Lung (tissue), 12 donors: ENCODE data around the gene EBF3. TPM values are rescaled to one million over a fixed set of nuclear protein-coding genes. Genes with fewer than 3 reads are reported as not detected.

Experiments
- ATAC-seq: fragments of 200-7000 bp; cut with Tn5 transposase; one replicate; pipeline ENCODE4 v1.9.1; 2020; ENCODE audit warnings: moderate number of reproducible peaks; ENCODE audit not compliant: insufficient read depth, low FRiP score
- DNase-seq, 3 donors: peaks; one replicate each; pipeline ENCODE4 v3.0.0-alpha.2; 2013 to 2017
- H3K27ac ChIP-seq, 2 donors: one replicate each; pipeline ENCODE4 v1.5.1; 2013; ENCODE audit warnings: mild to moderate bottlenecking in 2 of 2, moderate library complexity in 2 of 2, control low read depth in 1 of 2, inconsistent platforms in 1 of 2, low read depth in 1 of 2, low read length in 1 of 2
- H3K27me3 ChIP-seq, 3 donors: one replicate each; pipeline ENCODE4 v1.5.1; 2013; ENCODE audit warnings: low read length in 2 of 3; ENCODE audit not compliant: control insufficient read depth in 3 of 3, insufficient read depth in 3 of 3
- H3K36me3 ChIP-seq, 4 donors: one replicate each; pipeline ENCODE4 v1.5.1; 2013; ENCODE audit warnings: low read length in 4 of 4, mild to moderate bottlenecking in 1 of 4, moderate library complexity in 1 of 4; ENCODE audit not compliant: control insufficient read depth in 4 of 4, insufficient read depth in 4 of 4
- H3K4me1 ChIP-seq, 5 donors: one replicate each; pipeline ENCODE4 v1.5.1; 2013; ENCODE audit warnings: low read length in 5 of 5, mild to moderate bottlenecking in 2 of 5, moderate library complexity in 1 of 5; ENCODE audit not compliant: control insufficient read depth in 5 of 5, insufficient read depth in 5 of 5
- H3K4me3 ChIP-seq: one replicate; pipeline ENCODE4 v1.5.1; 2013; ENCODE audit warnings: mild to moderate bottlenecking, control low read depth, moderate library complexity
- H3K9ac ChIP-seq, 2 donors: one replicate each; pipeline ENCODE4 v1.5.1; 2013; ENCODE audit warnings: low read length in 2 of 2, control low read depth in 1 of 2; ENCODE audit not compliant: insufficient read depth in 1 of 2
- H3K9me3 ChIP-seq, 4 donors: one replicate each; pipeline ENCODE4 v1.5.1; 2013; ENCODE audit warnings: low read length in 3 of 4, mild to moderate bottlenecking in 1 of 4, moderate library complexity in 1 of 4; ENCODE audit not compliant: control insufficient read depth in 4 of 4, insufficient read depth in 3 of 4
- WGBS, 2 donors: extraction: QIAGEN DNeasy Blood & Tissue Kit; methylation state at CpG; one replicate each; pipeline ENCODE4 v1.1.7; 2013; 5-methylcytosine and 5-hydroxymethylcytosine counted together
- polyA plus RNA-seq, 2 donors: library from polyadenylated mRNA; stranded (reverse); fragments of 200-250 nt; gene quantifications; one replicate each; pipeline ENCODE4 v1.2.1, GENCODE V29; 2013
- total RNA-seq, 2 donors: library from RNA; depleted of rRNA in 1 of 2; stranded (reverse); fragments of >200 nt in 1 of 2; gene quantifications; one replicate each; pipeline ENCODE4 v1.2.1, GENCODE V29; 2014 to 2021
- TF ChIP-seq, protein P1 (sequence below): IDR thresholded peaks from 2 replicates; pipeline ENCODE4 v1.5.1; 2012; ENCODE audit warnings: mild to moderate bottlenecking; ENCODE audit errors: control extremely low read depth, extremely low read depth
- donor health status: control.
- donor health status: control.
- donor health status: Bipolar disorder and iron deficiency.
- donor health status: healthy.
- donor health status: DM: yes; HTN: yes; CAD: no.

Gene EBF3
- total and polyA plus RNA-seq, 4 donors: 0.06 to 1.1 (median 0.08) TPM; not detected in 1

DNA sequence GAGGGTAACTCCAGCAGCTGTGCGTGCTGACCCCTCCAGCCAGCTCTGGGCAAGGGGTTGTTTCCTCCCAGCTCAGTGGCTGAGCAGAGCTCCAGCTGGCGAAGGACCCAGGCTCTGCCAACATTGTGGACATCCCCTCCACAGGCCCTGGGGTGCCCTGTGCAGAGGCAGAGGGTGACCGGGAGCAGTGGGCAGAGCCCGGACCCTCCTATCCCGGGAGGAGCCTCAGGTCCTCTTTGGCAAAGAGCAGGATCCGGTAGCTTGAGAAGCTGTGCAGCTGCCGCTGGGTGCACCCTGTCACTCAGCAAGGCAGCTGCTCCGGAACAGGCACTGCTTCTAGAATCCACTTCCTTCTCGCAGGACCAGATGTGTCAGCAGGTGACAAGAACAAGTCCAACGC is 175.9 kb downstream of the EBF3 start:
- TF ChIP-seq, protein P1, sequence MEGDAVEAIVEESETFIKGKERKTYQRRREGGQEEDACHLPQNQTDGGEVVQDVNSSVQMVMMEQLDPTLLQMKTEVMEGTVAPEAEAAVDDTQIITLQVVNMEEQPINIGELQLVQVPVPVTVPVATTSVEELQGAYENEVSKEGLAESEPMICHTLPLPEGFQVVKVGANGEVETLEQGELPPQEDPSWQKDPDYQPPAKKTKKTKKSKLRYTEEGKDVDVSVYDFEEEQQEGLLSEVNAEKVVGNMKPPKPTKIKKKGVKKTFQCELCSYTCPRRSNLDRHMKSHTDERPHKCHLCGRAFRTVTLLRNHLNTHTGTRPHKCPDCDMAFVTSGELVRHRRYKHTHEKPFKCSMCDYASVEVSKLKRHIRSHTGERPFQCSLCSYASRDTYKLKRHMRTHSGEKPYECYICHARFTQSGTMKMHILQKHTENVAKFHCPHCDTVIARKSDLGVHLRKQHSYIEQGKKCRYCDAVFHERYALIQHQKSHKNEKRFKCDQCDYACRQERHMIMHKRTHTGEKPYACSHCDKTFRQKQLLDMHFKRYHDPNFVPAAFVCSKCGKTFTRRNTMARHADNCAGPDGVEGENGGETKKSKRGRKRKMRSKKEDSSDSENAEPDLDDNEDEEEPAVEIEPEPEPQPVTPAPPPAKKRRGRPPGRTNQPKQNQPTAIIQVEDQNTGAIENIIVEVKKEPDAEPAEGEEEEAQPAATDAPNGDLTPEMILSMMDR: no peak
- peaks cover 0 to 9% (median 0%) of the 10 kb centered on the region in 4 donors for H3K9me3 ChIP-seq
- no peaks in the 10 kb centered on the region for H3K36me3 ChIP-seq
- H3K4me1 ChIP-seq: peaks cover 0 to 12% (median 0%) of the 10 kb centered on the region in 5 donors
- no peak overlapping the region for H3K9ac ChIP-seq
- H3K4me3 ChIP-seq: no peak overlapping the region
- no peak for ATAC-seq
- 92 to 94% methylated on average over 10 of the region's 10 CpGs for WGBS, 2 donors
- no peak for DNase-seq
- H3K27me3 ChIP-seq: no peaks in the 10 kb centered on the region
- H3K27ac ChIP-seq: no peak overlapping the region

- Histone ChIP-seq H3K4me1 (peaks cover 0 to 12% (median 0%) of the 10 kb centered on the region in 5 donors), H3K27me3 (no peaks in the 10 kb centered on the region), H3K36me3 (no peaks in the 10 kb centered on the region), H3K9me3 (peaks cover 0 to 5% (median 0%) of the 10 kb centered on the region in 4 donors), H3K9ac (no peak overlapping the region), H3K4me3 (no peak overlapping the region), H3K27ac (no peak overlapping the region)
- ATAC-seq (no peak), DNase-seq (no peak)
- WGBS, 2 donors: 75 to 77% methylated on average over 5 of the region's 5 CpGs
- TF ChIP-seq, protein P1: no peak
These were observed 176.5 kb downstream of the EBF3 start for GRCh38 chr10:129787557-129787956.

DNA sequence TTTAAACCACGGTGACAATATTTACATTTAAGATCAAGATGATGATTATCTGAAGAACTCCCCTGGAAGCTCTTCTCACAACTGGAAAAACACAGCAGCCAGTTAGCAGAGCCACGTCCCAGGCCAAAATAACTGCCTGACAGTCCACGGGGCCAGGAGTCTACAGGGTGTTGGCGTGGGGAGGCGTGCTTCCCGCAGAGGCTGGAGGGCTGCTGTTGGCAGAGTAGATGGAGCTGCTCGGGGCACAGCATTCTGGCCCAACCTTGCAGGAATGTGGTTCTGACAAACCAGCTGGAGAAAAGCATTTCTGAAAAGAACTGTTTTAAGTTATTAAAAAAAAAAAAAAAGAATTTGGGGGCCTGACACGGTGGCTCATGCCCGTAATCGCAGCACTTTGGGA is 177.9 kb downstream of the EBF3 start:
- no peak overlapping the region for H3K27ac ChIP-seq
- WGBS, 2 donors: 58 to 66% methylated on average over 10 of the region's 10 CpGs
- TF ChIP-seq, protein P1: no peak
- peaks cover 0 to 5% (median 0%) of the 10 kb centered on the region in 4 donors for H3K9me3 ChIP-seq
- H3K4me1 ChIP-seq: peaks cover 0 to 8% (median 0%) of the 10 kb centered on the region in 5 donors
- ATAC-seq: no peak
- no peak for DNase-seq
- no peak overlapping the region for H3K4me3 ChIP-seq
- no peaks in the 10 kb centered on the region for H3K36me3 ChIP-seq
- H3K9ac ChIP-seq: no peak overlapping the region
- H3K27me3 ChIP-seq: no peaks in the 10 kb centered on the region

- H3K9ac ChIP-seq: no peak overlapping the region
- TF ChIP-seq, protein P1: no peak
- 65 to 68% methylated on average over 16 of the region's 16 CpGs for WGBS, 2 donors
- no peak for ATAC-seq
- no peaks in the 10 kb centered on the region for H3K36me3 ChIP-seq
- H3K4me1 ChIP-seq: peaks cover 0 to 3% (median 0%) of the 10 kb centered on the region in 5 donors
- no peak overlapping the region for H3K4me3 ChIP-seq
- H3K27me3 ChIP-seq: no peaks in the 10 kb centered on the region
- peaks cover 0 to 5% (median 0%) of the 10 kb centered on the region in 4 donors for H3K9me3 ChIP-seq
- DNase-seq: no peak
- no peak overlapping the region for H3K27ac ChIP-seq
These were observed 178.5 kb downstream of the EBF3 start for GRCh38 chr10:129785536-129785981.
